Eye (tissue), 1 donor: ENCODE data around the gene IARS1.

Source experiments
- DNase-seq: peaks from one replicate; pipeline ENCODE4 v3.0.0-alpha.2; 2015

The IARS1 gene

GRCh38 chr9:92293452-92294296, at the start of gene IARS1:
IARS1 (minus strand) TSS chr9:92293697; CDS start chr9:92289419, 4,278 bp downstream.
- DNase-seq, result peak; percentile 100

GRCh38 chr9:92342825-92343488, 49.5 kb upstream of the IARS1 start:
- DNase-seq, result no peak

DNA sequence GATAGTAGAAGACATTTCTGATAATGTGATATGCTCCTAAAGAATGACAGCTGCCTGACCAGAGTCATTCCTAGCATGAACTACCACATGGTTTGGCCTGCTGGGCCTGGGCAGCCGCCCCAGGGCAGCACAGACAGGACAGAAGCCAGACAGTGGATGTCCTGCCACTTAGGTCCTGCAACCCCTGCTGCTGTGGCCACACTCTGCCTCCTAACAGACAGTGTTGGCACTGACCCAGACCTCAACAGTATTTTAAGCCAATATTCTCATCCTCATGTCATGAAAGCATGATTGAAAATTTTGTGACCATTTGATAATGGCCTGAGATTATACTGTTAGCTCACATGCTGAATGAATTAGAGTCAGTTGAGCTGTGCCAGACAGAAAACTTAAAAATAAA, 48.1 kb upstream of the IARS1 start:
- no peak for DNase-seq

GRCh38 chr9:92333282-92333634, 39.8 kb upstream of the IARS1 start:
- no peak for DNase-seq

GRCh38 chr9:92332577-92333281, 39.2 kb upstream of the IARS1 start:
- peak; percentile 35 for DNase-seq

DNA sequence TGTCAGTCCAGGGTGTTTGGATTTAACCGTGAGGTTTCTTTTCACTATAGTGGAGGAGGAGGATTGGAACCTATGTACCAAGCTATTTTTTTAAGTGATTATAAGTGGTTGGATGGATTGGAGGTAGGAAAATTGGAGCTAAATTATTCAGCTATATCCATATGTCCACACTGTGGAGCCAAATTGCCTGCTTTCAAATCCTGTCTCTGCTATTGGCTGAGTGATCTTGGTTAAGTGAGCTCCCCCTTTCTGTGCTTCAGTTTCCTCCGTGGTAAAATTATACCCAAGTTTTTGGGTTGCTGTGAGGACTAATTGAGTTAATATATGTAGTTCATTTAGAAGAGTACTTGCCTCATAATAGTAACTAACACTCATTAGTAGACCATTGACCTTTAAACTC, 34.7 kb upstream of the IARS1 start:
- DNase-seq, result peak; percentile 50

- no peak for DNase-seq
Observed at GRCh38 chr9:92327283-92327850, 33.9 kb upstream of the IARS1 start.

- no peak for DNase-seq
Observed at GRCh38 chr9:92325991-92326500, 32.5 kb upstream of the IARS1 start.

DNA sequence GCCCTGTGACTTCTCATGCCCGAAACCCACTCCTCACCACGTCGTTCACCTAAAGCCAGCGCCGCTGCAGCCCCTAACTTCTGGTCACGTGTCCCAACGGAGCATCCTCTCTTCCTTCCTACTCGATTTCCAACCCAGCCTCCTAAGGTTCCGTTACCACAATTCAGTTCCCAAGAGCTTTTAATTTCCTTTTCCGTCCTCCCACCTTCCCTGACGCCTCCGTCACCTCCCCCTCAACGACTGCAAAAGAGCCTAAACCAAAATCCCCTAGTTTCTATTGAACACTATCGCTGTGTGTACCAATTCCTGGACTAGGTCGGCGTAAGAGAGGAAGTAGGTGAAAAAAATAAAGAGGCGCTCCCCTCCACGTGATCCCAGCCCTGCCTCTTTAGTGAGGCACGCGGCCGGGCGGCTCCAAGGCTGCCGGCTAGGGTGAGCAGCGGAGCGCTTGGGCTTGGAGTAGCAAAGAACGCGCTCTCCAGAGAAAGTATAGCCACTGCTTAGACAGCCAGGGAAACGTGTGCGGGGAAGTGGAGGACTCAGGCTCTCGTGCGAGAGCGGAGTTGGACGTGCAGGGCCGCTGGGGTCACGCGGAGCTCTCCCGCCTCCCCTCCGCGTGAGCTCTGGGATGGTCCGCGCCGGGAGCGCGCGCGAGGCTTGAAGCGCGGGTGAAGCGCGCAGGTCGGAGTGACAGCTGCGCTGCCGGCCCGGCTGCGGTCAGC, 31.9 kb upstream of the IARS1 start, which contains the start of the genes CENPP and NOL8:
CENPP (plus strand) TSS at position 685 of the 722 bp plus-strand sequence.
NOL8 (minus strand) TSS at position 82 of the 722 bp plus-strand sequence. CDS start 1,189 bp downstream, outside the sequence.
- DNase-seq, result peak; percentile 98

DNA sequence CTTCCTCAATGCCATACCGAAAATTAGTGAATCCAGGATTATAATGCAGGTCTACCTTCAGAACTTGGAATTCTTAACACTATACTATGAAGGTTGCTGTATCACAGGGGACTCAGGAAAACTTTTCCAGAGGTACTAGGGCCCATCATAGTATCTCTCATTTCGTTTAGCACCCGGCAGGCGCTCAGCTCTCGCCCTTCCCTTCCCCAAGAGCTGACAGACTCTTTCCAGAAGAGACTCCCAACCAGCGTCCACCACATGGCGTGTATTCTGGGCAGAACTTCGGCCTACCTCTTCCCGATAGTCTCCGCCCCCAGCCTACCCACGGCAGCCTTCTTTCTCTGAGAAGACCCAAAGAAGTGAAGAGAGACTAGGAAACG, 31.4 kb upstream of the IARS1 start:
- DNase-seq, result no peak

DNA sequence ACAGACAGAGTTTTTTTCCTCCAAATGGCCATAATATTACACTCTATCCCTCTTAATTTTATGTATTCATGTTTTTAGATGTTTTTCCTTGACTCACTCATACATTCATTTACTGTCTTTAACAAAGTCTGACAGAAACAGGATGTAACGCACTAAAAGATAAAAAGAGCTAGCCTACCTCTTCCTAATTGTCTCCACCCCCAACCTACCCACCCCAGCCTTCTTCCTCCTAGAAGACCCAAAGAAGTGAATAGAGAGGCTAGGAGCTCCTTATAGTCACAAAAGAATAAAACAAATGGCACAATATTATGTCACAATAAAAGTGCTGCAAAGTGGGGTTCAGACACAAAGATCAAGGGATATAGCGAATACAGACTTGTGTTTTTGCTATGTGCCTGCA, 30.9 kb upstream of the IARS1 start:
- DNase-seq, result no peak

- no peak for DNase-seq
Observed at GRCh38 chr9:92315456-92315855, 22.0 kb upstream of the IARS1 start.

DNA sequence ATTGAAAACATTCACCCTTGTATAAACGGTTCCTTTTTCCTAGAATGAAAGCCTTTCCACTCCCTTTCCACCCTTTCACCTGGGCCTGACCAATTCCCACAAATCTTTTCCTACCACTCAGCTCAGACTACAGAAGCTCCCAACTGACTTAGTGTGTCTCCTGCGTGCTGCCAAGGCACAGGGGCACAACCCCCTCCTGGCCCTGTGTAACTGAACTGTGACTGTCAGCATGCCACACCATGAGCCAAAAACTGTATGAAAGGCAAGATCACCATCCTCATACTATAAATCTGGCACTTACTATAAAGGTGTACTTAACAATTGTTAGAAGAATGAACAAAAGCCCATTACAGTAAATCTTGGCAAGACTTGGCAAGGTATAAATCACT, 20.1 kb upstream of the IARS1 start:
- no peak for DNase-seq

DNA sequence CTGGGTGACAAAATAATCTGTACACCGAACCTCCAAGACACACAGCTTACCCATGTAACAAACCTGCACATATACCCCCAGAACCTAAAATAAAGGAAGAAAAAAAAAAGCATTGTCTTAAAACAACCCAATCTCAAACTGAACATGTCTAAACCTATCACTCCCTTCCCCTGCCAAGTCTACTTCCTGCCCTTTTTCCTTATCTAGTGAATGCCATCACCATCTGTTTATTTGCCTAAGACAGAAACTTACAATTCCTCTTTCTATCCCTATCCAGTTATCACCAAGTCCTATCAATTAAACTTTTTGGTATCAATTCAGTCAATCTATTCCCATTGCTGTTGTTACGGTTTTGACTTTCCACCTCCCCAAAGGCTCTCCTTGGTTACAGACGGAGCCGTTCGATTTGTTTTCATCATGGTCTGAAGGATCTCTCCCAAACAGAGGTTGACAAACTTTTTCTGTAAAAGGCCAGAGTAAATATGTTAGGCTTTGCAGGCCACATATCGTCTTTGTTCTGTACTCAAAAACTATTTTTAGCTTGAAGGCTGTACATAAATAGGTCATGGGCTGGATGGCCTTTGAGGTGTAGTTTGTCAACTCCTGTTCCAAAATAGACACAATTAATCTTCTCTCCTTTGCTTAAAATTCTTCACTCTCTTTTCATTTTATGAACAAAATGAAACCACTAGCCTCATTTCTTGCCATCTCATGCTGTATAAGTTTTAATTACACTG, 19.6 kb upstream of the IARS1 start:
- DNase-seq, result no peak

DNA sequence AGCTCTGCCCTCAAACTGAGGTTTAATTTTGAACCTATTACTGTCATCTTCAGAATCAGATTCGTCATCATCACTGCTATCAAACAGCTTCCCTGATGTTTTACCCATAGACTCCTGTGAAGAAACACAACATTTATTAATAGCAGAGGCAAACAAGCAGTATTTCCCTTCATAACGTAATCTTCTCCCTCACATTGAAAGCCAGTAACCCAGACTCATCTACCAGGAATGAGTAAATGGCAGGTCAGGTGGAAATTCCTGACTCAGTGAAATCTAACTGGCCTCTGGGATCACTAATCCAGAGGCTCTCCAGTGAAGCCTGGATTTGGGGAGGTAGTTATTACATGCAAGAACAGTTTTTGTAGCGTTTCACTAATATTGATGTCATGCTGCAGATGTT, 17.1 kb upstream of the IARS1 start:
- no peak for DNase-seq

- no peak for DNase-seq
Observed at GRCh38 chr9:92308893-92309292, 15.4 kb upstream of the IARS1 start.

- no peak for DNase-seq
Observed at GRCh38 chr9:92300936-92301335, 7.4 kb upstream of the IARS1 start.

- DNase-seq, result no peak
Observed at GRCh38 chr9:92299116-92299515, 5.6 kb upstream of the IARS1 start.

DNA sequence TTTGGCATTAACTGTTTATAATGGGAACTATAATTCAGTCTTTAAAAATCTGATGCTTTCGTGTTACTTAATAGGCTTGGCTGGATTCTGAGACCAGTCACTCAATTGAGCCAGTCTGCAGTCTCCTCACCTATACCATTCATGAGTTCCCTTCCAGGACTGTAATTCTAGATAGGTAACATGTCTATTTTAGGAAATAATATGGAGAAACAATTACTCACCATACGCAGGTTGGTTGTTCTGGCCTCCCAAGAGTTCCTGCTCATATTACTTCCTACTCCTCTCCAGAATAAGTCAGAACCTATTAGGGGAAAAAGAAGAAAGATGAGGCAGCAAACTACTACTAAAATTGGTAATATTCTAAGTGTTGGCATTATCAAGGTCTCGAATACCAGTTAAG, 4.5 kb upstream of the IARS1 start:
- DNase-seq, result no peak

GRCh38 chr9:92297611-92298010, 4.1 kb upstream of the IARS1 start:
- DNase-seq, result no peak

DNA sequence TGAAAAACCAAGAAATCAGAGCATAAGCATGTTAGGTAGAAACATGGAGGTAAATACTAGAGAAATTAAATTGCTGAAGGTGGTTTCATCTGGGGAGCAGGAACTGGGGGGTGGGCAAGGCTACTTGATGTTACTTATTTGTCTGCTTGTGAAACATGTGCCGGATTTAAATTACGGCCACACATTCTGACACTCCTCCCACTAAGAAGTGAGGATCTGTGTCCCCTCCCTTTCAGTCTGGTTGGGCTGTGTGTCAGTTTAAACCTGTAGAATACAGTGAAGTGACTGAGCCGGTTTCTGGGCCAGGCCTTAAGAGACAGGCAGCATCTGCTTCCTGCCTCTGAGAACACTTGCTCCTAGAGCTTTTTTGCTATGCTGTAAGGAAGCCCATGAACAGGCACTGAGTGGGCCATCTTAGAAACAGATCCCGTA, 2.3 kb upstream of the IARS1 start:
- no peak for DNase-seq
